Measurements from ENCODE around the gene KIF26A.

DNA sequence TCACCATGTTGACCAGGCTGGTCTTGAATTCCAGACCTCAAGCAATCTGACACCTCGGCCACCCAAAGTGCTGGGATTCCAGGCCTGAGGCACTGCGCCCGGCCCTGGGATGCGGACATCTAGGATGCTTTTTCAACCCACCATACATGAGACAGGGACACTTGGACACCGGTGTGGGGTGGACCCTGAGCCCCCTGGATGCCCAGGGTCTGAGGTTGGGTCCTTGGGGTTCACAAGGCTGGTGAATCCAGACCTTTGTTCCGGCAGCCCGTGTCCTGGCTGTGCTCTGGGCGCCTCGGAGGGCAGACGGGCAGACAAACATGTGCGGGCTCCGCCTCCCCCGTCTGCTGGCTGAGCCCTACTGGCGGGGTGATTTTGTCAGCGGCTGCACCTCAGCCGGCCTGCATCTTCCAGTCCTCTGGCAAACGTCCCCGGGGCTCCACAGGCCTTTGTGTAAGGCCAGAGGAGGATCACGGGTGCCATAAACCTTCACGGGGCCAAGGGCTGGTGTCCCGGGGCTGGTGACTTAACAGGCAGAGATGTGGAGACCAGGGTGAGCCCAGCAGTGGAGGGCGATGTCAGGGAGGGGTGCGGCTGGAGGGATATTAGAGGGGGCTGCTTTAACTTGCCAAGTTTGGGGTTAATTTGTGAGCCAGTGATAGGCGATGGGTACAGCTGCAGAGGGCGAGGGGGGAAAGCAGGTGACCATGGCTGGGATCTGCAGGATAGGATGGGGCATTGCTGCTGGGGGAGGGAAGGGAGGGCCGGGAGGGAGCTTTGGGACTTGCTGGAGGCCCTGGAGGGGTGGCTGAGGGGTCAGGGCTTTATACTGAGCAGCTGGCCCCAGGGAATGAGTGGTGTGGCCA is 47.1 kb upstream of the KIF26A start:
- TF ChIP-seq POLR2A (IDR thresholded peaks at IDR 0.05) (no peak), CTCF (IDR thresholded peaks at IDR 0.05) (no peak), EP300 (IDR thresholded peaks at IDR 0.05) (no peak)
